GM12875 (cell line): ENCODE measurements around the gene MIGA1.
"Not testable (repeated sequence)": the region's sequence is repeated elsewhere in the genome, so short reads cannot be mapped to it uniquely, and the experiment has no call there.

Experiments
- H3K4me3 ChIP-seq: one replicate; pipeline ENCODE4 v1.5.1; 2011; ENCODE audit warnings: low read depth, low read length, control low read depth
- CTCF ChIP-seq: IDR thresholded peaks from 2 replicates; pipeline ENCODE4 v1.5.1; 2011; ENCODE audit warnings: low read depth, mild to moderate bottlenecking, control low read depth, inconsistent platforms, low read length, moderate library complexity, borderline replicate concordance; ENCODE audit not compliant: insufficient read depth

MIGA1 gene

GRCh38 chr1:77776007-77776700 lies 3.3 kb upstream of the MIGA1 start:
- H3K4me3 ChIP-seq: no peak overlapping the region
- TF ChIP-seq CTCF: no peak

GRCh38 chr1:77781683-77782082 lies 2.2 kb downstream of the MIGA1 start:
- H3K4me3 ChIP-seq: no peak overlapping the region
- no peak for TF ChIP-seq CTCF

GRCh38 chr1:77783141-77783540 lies 3.7 kb downstream of the MIGA1 start:
- H3K4me3 ChIP-seq: no peak overlapping the region

GRCh38 chr1:77786093-77786741 lies 6.8 kb downstream of the MIGA1 start:
- not testable (repeated sequence) for H3K4me3 ChIP-seq

More at GRCh38 chr1:77783141-77783540, 3.7 kb downstream of the MIGA1 start:
- TF ChIP-seq CTCF: no peak

GRCh38 chr1:77794550-77794949 lies 15.1 kb downstream of the MIGA1 start:
- no peak for TF ChIP-seq CTCF
- no peak overlapping the region for H3K4me3 ChIP-seq

GRCh38 chr1:77796695-77797405 lies 17.4 kb downstream of the MIGA1 start:
- no peak overlapping the region for H3K4me3 ChIP-seq
- no peak for TF ChIP-seq CTCF

GRCh38 chr1:77797991-77798390 lies 18.5 kb downstream of the MIGA1 start:
- no peak for TF ChIP-seq CTCF
- no peak overlapping the region for H3K4me3 ChIP-seq
